HG03469 (cell line): ENCODE data around the gene PNMA1.

Experiments
- ATAC-seq: cut with Tn5 transposase; IDR thresholded peaks from one replicate; pipeline ENCODE4 v1.9.1; 2021; ENCODE audit warnings: mild to moderate bottlenecking, moderate library complexity, moderate number of reproducible peaks; ENCODE audit not compliant: unreplicated experiment

The PNMA1 gene

DNA sequence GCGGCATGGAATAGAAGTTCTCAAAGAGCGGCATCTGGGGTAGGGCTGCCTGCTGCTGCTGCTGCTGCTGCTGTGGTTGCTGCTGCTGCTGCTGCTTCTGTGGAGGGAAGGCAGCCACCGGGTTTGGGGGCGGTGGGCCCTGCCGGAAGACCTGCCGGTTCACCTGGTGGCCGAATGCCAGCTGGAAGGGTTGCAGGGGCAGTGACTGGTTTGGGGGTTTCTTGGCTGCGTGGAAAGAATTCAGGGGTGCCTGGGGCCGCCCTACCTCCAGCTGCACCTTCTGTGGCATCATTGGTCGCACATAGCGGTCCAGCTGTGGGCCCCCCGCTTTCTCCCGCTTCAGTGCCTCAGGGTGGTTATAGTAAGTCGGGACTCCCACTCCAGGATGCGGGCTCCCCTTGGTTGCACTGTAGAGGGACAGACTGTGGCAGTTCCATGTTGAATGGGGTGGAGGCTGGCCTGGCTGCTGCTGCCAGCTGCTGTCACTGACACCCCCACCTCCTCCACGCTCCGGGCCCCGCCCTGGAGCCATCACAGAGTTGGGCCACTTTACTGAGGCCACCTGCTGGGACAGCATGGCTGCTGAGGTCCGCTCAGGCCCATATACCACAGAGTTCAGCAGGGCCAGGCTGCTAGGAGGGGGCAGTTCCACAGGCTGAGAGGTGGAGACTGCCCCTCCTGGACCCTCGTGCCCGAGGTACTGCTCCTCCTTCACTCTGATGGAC lies 25.2 kb upstream of the PNMA1 start:
- no peak for ATAC-seq

DNA sequence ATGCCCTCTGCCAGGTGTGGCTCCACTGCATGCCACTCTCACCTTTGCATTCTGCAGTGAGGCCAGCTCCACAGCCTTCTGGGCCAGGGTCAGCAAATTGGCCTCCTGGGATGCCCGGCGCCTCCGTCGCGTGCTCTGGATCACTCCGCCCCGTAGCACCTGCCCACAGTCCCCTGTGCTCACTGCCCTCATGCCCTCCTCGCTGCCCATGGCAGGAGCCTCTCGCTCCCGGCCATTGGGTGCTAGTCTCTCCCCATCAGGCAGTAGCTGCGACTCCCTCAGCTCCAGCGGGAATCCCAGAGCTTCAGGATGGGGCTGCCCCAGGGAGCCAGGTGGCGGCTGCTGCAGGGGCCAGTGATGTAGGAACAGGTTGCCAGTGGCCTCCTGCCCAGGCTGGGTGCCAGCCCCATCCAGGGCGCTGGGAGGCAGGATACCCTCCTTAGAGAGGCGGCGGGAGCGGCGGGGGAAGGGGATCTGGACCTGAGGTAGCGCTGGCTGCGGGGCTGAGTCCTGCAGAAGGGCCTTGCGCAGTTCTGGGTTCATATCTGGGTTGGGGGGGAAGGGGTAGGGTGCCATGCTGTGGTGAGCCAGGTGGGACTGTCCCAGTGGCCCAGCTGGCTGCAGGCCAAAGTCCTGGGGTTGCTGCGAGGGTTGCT lies 24.5 kb upstream of the PNMA1 start:
- ATAC-seq = no peak

DNA sequence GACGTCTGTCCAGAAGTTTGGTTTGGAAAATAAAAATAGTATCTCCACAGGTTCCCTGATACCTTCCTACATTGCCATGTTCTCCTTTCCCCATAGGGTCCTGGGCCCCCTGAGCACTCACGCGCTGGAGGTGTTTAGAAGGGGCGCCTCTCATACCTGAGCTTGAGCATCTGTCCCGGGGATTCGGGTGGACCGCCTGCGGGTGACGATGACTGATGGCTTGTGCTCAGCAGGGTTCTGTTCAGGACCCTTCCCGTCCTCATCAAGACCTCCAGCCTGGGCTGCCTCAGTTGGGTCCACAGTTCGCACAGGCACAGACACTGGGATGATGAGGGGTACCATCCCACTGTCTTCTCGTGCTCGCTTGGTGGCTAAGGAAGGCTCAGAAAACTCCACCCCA lies 22.7 kb upstream of the PNMA1 start:
- ATAC-seq = no peak

DNA sequence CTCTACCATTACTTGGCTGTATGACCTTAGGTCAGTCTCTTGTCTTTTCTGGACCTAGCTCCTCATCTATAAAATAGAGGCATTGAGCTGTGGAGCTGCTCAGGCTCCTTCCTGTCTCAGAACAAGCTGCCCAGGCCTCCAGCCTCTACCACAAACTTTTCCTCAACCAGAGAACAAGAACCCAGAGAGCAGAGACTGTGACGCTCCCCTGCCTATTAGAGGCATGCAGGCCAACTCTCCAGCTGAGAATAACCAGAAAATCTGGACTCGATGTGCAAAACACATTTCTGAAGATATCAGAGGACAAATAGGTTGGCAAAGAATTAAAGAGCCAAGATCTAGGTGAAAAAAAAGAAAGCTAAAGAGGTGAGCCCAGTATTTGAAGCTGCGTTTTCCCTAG lies 17.8 kb upstream of the PNMA1 start:
- no peak for ATAC-seq

DNA sequence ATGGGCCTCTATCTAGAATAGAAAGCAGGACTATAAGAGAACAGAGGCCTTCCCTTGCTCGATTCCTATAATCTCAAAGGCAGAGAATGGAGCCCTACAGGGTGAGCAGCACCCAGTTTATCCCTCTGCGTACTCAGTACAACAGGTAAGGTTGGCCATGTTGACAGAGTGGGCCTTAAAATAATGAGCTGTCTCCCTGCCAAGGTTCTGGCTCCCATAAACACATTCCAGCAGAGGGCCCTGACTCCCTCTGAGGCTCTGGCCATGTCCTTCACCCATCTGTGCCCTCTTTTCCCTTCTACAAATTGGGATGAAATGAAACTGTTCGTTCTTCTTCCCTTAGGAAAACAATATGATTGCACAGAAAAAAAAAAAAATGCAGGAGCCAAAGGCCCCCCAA lies 16.9 kb upstream of the PNMA1 start:
- no peak for ATAC-seq

DNA sequence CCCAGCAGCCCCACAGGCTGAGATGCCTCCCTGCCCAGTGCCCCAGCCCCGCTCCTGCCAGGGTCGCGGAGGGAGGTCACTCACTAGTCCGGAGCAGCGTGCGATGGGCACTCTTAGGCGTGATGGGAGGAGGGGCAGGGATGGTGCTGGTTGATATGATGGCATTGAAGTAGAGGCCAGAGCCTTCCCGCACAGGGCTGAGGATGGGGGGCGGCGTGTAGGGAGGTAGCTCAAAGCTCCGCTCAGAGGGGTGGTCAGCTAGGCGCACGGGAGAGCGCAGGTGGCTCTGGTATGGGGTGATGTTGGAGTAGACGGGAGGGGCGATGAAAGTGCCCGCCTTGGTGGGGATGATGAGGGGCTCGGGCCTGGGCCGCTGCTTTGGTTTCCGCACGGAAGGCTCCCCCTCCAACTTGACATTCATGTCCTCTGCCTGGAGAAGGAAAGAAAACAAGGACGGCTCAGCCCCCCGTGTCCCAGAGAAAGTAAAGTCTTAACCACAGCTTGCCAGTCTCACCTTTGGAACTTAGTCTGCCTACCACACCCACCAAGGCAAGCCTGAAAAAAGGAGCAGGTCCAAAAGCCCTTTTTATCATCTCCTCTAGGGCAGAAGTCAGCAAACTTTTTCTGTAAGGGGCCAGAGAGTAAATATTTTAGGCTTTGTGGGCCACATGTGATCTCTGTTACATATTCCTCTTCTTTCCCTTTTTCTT lies 15.5 kb upstream of the PNMA1 start:
- ATAC-seq = no peak

DNA sequence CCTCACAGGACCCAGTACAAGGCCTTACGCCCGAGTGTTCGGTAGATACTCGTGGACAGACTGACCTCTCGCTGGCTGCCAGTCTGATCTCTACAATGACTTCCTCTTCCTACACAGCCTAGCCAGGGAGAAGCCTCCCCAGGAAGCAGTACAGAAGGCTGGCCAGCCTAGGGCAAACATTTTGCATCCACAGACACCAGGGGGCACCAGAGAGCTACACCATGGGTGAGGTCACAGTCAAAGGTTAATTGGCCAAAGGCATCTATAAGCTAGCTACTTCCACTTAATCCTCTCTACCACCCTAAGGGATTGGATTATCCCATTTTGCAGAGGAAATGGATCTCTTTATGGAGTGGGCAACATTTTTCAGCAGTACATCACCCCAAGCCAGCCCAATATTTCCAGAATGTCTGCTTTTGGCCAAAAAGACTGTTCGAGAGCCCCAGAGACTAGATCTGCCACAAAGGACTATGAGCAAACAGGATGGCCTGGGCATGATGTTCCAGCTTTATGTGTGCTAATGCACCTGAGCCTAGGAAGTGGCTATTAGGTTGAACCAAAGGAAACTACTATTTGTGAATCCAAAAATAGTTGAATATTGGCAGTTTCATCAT lies 14.6 kb upstream of the PNMA1 start:
- ATAC-seq = no peak

DNA sequence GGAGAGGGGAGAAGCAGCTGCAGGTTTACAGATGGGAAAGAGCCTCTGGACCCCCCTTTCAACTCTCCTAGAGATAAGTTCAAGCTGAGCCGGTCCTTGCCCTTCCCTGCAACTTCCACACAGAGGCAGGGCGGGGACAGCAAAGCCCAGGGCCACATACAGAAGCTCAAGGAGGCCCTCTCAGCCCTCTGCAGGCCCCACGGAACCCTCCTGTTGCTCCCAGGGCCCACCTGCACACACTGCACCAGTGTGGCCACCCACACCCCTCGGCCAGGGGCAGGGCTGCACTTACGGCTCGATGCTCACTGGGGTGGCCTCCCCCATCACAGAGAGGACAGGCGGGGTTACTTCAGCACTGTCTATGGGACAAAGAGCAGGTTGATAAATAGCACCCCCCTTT lies 13.0 kb upstream of the PNMA1 start:
- no peak for ATAC-seq

DNA sequence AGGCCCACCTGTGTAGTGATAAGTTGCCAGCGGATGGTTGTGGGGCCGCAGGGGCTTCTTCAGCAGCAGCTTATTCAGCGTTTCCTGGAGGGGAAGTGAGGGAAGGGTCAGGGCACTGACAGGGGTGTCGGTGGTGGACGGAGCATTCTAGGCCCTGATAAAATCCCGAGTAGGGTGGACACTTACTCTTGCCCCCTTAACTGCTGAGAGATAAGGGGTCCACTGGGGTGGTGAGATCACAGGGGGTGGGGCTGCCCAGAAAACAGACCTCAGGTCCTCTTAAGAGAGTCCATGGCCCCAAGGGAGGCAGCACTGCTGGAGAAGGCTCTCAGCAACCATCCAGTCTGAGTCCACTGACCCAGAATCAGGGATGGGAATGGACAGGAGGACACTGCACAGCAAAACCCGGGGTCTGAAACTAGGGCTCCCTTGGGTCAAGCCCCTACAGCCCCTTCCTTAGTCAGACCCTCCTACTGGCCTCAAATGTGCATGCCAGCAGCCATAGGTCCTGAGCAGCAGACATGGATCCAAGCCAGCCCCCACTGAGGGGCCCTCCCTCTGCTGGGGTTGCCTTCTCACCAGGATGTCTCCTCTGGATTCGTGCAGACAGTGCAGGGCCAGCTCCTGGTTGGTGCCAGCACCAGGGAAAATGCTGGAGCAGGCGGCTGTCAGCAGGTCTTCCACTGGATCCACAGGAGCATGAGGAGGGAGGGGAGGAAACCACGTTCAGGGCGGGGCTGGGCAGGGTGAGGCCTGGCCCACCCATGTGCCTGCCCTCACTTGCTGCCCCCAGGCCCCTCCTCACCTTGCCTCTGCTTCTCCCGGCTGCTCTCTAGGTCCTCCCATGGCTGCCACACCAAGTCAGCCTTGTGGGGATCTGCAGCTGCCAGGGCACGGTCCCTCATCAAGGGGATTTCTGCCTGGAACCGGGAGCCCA lies 12.1 kb upstream of the PNMA1 start:
- ATAC-seq = no peak

DNA sequence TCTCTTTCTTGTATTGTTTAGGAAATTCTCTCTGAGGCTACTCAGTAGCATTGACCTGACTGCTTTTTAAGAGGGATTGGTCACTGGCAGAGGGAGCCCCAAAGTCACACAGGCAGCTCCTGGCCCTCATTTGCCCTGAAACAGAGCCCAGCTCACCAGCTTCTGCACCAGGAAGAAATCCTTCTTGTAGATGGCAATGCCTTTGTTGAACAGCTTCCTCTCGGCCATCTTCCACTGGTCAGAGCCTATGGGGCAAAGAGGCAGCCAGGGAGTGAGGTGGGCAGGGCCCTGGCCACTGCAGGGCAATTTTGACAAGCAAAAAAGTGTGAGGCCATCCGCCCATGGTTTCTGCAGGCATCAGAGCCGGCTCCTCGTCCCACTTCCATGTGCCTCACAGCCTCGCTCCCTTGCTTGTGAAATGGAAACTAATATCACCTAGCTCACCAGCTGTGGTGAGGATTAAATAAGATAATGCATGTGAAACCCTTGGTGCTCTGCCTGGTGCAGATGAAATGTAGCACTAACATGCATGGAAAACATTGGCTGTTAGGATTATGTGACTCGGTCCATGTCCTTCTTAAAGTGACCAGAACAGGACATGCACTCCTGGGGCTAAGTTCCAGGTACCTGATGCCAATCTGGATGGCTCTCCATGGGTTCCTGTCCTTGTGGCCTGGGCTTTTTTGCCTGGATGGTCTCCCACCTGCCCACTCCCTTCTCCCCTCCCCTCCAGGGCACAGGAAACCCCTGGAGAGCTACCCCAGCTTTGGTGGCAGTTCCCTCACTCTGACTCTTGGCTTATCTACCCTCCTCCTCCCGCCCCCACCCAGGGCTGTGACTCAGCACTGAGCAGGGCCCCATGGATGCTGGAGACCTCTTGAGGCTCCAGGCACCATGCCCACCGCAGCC lies 11.2 kb upstream of the PNMA1 start:
- ATAC-seq = no peak

DNA sequence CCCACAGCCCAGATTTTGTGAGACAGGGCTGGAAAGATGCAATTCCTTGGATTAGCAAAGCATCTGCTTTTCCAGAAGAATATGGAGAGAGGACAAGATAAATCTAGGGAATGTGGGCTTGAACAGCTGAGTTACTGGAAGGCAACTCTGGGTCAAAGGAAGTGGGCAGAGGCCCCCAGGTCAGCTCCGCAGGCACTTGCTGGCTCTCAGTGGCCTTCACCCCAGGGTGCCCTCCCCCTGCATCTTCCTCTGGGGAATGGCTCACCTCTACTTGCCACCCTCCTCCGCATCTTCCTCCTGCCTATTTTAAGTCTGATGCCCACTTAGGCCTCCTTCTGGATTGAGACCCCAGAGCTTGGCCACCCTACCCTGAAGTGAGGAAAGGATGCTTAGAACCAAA lies 10.5 kb upstream of the PNMA1 start:
- no peak for ATAC-seq

DNA sequence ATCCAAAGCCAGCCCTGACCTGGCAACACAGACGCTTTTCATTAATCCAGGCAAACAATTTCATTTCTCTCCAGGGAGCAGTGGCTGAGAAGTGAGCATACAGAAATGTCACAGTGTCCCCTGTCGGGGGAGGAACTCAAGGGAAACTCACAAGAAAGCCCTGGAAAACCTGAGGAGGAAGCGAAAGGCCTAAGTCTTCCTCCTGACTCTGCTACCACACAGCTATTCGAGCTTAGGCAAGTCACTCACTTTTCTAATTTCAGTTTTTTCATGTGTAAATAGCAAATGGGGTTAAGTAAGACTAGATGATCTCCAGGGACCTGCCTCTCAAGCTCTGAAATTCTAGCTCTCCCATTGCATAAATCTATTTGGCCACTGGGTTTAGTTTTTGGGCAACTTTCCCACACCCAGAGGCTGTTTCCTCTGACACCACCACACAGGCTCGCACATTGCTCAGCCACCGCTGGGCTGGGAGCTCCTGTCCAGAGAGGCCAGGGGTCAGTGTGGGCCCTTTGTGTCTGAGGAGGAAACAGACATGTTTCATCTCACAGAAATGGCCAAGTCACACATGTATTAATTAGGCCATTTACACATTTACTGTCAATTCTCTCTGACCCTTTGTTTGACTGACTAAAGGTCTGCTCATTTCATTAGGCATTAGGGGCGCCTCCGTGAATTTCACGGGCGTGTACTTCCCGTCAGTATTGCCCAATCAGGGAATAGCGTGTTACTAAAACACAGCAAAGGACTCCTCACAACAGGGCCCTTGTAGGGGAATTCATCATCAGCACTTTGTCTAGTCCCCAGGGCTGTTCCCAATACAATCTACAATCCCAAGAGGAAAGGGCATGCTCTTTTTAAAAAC lies 9.8 kb upstream of the PNMA1 start:
- ATAC-seq = no peak

DNA sequence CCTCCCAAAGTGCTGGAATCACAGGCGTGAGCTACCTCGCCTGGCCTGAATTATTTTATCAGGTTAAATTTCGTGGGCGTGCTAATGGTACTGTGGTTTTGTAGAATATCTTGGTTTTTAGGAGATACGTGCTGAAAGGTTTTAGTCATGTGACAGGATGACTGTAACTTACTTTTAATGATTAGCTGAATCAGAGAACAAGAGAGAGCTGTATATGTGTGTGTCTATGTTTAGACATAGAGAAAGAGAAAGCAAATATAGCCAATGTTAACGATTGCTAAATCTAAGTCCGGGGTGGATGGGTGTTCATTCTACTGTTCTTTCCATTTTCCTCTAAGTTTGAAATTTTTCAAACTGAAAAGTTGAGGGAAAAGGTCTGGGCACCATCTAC lies 9.2 kb upstream of the PNMA1 start:
- ATAC-seq = no peak

DNA sequence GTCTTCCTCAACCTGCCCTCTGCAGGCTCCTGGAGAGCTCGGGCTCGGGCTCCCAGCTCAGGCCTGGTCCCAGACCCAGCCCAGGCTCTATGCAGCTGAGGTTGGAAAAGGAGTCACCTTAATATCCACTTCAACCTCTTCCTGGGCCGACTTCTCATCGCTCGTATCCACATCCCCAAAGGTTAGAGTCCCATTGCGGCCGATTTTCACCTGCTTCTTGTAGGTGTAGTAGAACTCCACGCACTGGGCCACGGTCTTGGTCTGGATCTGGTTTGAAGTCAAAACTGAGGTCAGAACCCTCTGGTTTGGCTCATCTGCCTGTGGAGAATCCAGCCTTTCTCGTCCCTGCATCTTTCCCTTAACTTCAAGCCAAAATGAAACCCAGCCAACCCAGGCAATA lies 8.4 kb upstream of the PNMA1 start:
- ATAC-seq = no peak

DNA sequence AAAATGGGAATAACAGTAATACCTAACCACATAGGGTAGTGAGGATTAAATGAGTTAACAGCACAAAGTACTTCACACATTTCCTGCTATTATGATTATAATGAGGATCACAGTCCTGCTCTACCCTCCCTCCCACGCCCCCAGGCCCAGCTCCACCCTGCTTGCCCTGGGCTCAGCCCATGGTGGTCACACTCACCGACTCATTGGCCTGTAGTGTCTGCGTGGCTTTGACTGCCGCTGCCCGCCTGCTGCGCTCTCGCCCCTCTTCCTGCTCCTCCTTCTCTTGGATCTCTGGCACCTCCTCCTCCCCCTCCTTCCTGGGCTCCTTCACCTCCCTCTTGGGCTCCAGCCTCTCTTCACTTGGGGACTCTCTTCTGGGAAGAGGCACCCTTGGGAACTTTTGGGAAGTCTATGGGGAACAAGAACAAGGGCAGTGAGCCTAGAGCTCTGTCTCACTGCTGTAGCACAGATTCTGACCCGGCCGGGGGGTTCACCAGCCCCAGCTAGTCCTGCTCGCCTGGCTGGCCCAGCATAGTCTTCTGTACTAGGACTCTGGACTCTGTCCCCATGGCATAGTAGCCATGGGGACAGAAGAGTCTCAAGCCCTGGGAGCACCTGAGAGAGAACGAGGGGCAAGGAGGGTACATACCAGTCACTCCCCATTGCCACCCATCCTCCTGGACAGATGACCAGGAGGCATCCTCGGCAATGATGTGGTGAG lies 7.1 kb upstream of the PNMA1 start:
- ATAC-seq = no peak

DNA sequence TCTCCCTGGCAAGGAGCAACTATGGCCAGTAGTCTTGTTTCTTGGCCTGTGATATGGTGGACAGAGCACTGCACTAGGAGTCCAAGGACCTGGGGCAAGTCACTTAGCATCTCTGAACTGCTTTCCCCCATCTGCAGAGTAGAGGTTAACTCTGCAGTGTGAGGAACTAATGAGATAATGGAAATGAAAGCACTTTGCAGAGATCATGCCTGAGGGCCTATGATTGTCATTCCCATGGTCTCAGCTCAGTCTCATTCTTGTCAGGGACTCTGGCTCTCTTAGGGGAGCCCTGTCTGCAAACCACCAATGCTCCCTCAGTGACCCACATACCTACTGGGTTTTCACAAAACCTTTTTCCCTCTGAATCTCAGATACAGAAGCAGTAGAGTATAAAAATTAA lies 6.5 kb upstream of the PNMA1 start:
- no peak for ATAC-seq

DNA sequence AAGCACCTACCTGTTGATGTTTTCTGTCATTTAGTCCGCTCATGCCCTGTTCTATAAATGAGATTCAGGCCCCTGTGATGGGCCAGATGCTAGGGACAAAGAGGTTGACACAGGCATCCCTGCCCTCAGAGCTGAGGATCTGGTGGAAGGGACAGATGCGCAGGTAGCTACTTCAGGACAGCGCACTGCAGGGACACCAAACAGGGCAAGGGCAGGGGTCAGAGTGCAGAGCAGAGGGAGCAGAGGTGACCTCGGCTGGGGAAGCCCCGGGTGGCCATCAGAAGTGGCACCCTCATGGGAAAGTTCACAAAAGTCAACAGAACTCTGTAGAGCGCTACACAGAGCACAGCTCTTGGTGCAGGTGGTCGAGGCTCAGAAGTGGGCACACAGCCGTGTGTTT lies 5.6 kb upstream of the PNMA1 start:
- ATAC-seq = no peak

DNA sequence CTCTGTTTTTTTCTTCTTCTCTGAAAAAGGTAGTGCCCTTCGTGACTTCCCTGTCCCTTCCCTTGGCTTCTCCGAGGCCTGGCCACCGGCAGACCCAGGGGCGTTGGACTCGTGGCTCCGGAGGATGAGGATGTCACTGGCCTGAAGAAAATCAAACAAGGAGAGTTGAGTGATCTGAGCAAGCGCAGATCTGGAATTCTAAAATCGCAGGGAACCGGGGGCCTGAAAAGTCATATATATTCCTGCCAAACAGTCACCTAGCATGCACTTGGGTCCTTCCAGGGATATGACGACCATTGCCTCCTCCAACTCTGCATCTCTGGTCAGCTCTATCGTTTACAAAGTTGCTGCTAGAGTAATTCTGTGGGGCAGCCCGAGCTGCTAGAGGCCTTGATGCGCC lies 5.2 kb upstream of the PNMA1 start:
- ATAC-seq = no peak
